HFF-Myc (cell line): ENCODE measurements around the gene PGBD4.
"Not testable (repeated sequence)": the region's sequence is repeated elsewhere in the genome, so short reads cannot be mapped to it uniquely, and the experiment has no call there.

Experiments
- DNase-seq: peaks from one replicate; pipeline ENCODE4 v3.0.0-alpha.2; 2011; ENCODE audit warnings: low read depth; ENCODE audit errors: extremely low read depth
- H3K4me3 ChIP-seq: replicated peaks from 2 replicates; pipeline ENCODE4 v1.5.1; 2011; ENCODE audit warnings: low read depth, mild to moderate bottlenecking, control low read depth, low read length
- CTCF ChIP-seq: IDR thresholded peaks from 2 replicates; pipeline ENCODE4 v1.5.1; 2012; ENCODE audit warnings: mild to moderate bottlenecking, low read depth, low read length, control low read depth; ENCODE audit errors: missing control alignments

The PGBD4 gene

GRCh38 chr15:34109797-34110663 is 8.1 kb downstream of the PGBD4 start:
- no peak for DNase-seq
- H3K4me3 ChIP-seq, result no peak overlapping the region
- TF ChIP-seq CTCF, result peak; percentile 69

- no peak for DNase-seq
- no peak overlapping the region for H3K4me3 ChIP-seq
- TF ChIP-seq CTCF, result no peak
Observed at GRCh38 chr15:34111488-34111887, 9.6 kb downstream of the PGBD4 start.

GRCh38 chr15:34114215-34114614 is 12.3 kb downstream of the PGBD4 start:
- no peak overlapping the region for H3K4me3 ChIP-seq
- no peak for TF ChIP-seq CTCF
- no peak for DNase-seq

GRCh38 chr15:34114739-34115138 is 12.9 kb downstream of the PGBD4 start:
- TF ChIP-seq CTCF, result no peak
- DNase-seq, result no peak
- H3K4me3 ChIP-seq, result no peak overlapping the region

- no peak overlapping the region for H3K4me3 ChIP-seq
- no peak for DNase-seq
- TF ChIP-seq CTCF, result no peak
Observed at GRCh38 chr15:34116620-34117019, 14.7 kb downstream of the PGBD4 start.

- peak; percentile 56 for DNase-seq
- H3K4me3 ChIP-seq, result no peak overlapping the region
- TF ChIP-seq CTCF, result peak; percentile 8
Observed at GRCh38 chr15:34119291-34119690, 17.4 kb downstream of the PGBD4 start.

GRCh38 chr15:34120420-34120819 is 18.5 kb downstream of the PGBD4 start:
- not testable (repeated sequence) for H3K4me3 ChIP-seq, DNase-seq

- not testable (repeated sequence) for DNase-seq, H3K4me3 ChIP-seq
Observed at GRCh38 chr15:34121786-34122185, 19.9 kb downstream of the PGBD4 start.
